Osteocyte (in vitro differentiated cells): Measurements from ENCODE around the gene TTC7B. TPM values are rescaled to one million over a fixed set of nuclear protein-coding genes. Genes with fewer than 3 reads are reported as not detected.

Experiments used
- DNase-seq: peaks from one replicate; pipeline ENCODE4 v3.0.0; 2021; ENCODE audit warnings: mixed read lengths; ENCODE audit not compliant: unreplicated experiment; ENCODE audit errors: extremely low spot score
- H3K27ac Mint-ChIP-seq: one replicate; pipeline ENCODE4 v1.8.0; 2021; ENCODE audit warnings: mild to moderate bottlenecking, mixed read lengths; ENCODE audit not compliant: unreplicated experiment
- H3K27me3 Mint-ChIP-seq: one replicate; pipeline ENCODE4 v1.8.0; 2021; ENCODE audit warnings: mixed read lengths; ENCODE audit not compliant: unreplicated experiment
- H3K36me3 Mint-ChIP-seq: one replicate; pipeline ENCODE4 v1.8.0; 2021; ENCODE audit warnings: mixed read lengths; ENCODE audit not compliant: unreplicated experiment
- H3K4me1 Mint-ChIP-seq: one replicate; pipeline ENCODE4 v1.8.0; 2021; ENCODE audit warnings: mixed read lengths; ENCODE audit not compliant: unreplicated experiment
- H3K4me3 Mint-ChIP-seq: one replicate; pipeline ENCODE4 v1.8.0; 2021; ENCODE audit warnings: mild to moderate bottlenecking, moderate library complexity, mixed read lengths; ENCODE audit not compliant: unreplicated experiment
- H3K9me3 Mint-ChIP-seq: one replicate; pipeline ENCODE4 v1.8.0; 2021; ENCODE audit warnings: mixed read lengths; ENCODE audit not compliant: unreplicated experiment
- CTCF ChIP-seq: fragments of 200-600 bp; sonication (generic); IDR thresholded peaks from 2 replicates; pipeline ENCODE4 v1.5.0; 2021; ENCODE audit warnings: antibody characterized with exemption, mild to moderate bottlenecking, moderate library complexity
- total RNA-seq: library from RNA; stranded (reverse); gene quantifications from 2 replicates; pipeline ENCODE4 v1.2.1, GENCODE V29; 2021

Gene TTC7B
- total RNA-seq, 1 donor from 2014 or later = 43.2 TPM

GRCh38 chr14:90651271-90651804 is 164.9 kb downstream of the TTC7B start:
- no peak for TF ChIP-seq CTCF
- no peak for DNase-seq
- H3K36me3 Mint-ChIP-seq = peaks cover 14% of the 10 kb centered on the region
- H3K4me1 Mint-ChIP-seq = peaks cover 38% of the 10 kb centered on the region
- H3K27ac Mint-ChIP-seq = no peak overlapping the region
- H3K9me3 Mint-ChIP-seq = no peaks in the 10 kb centered on the region
- H3K27me3 Mint-ChIP-seq = no peaks in the 10 kb centered on the region
- no peak overlapping the region for H3K4me3 Mint-ChIP-seq

GRCh38 chr14:90649557-90650135 is 166.6 kb downstream of the TTC7B start:
- TF ChIP-seq CTCF = no peak
- peaks cover 20% of the 10 kb centered on the region for H3K36me3 Mint-ChIP-seq

GRCh38 chr14:90649083-90649482 is 167.1 kb downstream of the TTC7B start:
- Mint-ChIP-seq H3K9me3 (no peaks in the 10 kb centered on the region), H3K36me3 (peaks cover 22% of the 10 kb centered on the region), H3K4me3 (no peak overlapping the region), H3K4me1 (peaks cover 41% of the 10 kb centered on the region), H3K27me3 (no peaks in the 10 kb centered on the region), H3K27ac (no peak overlapping the region)
- TF ChIP-seq CTCF = no peak
- no peak for DNase-seq

More at GRCh38 chr14:90649557-90650135, 166.6 kb downstream of the TTC7B start:
- Mint-ChIP-seq H3K27me3 (no peaks in the 10 kb centered on the region), H3K9me3 (no peaks in the 10 kb centered on the region), H3K27ac (no peak overlapping the region), H3K4me1 (peaks cover 40% of the 10 kb centered on the region), H3K4me3 (no peak overlapping the region)
- DNase-seq = no peak

- Mint-ChIP-seq H3K27me3 (no peaks in the 10 kb centered on the region), H3K4me3 (no peak overlapping the region), H3K27ac (no peak overlapping the region), H3K4me1 (peaks cover 39% of the 10 kb centered on the region), H3K9me3 (no peaks in the 10 kb centered on the region), H3K36me3 (peaks cover 22% of the 10 kb centered on the region)
- no peak for DNase-seq
- no peak for TF ChIP-seq CTCF
Observed at GRCh38 chr14:90648421-90648820, 167.8 kb downstream of the TTC7B start.

DNA sequence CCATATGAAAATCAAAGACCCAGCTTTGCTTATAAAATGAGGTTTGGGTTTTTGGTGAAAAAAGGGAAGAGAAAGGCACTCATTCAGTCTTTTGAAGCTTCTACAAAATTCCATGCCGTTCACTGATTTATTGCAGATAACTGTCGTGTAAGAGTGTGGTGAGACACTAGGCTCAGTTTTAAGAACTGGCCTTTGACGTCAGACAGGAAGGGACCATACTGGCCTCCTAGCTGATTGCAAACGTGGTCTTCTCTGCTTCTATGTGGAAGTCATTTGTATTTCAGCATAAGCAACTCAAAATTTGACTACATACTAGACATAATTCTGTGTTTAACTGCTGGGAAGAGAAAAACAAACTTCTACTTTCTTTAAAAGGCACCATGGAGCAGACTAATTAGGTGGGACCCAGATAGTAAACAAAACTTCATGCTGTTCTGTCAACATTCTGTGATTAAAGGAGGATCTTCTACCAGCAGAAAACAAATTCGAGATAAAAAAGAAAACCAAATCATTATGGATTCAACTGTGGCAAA is 168.7 kb downstream of the TTC7B start:
- Mint-ChIP-seq H3K27ac (no peak overlapping the region), H3K4me3 (no peak overlapping the region), H3K4me1 (peaks cover 44% of the 10 kb centered on the region), H3K27me3 (no peaks in the 10 kb centered on the region), H3K36me3 (peaks cover 16% of the 10 kb centered on the region), H3K9me3 (no peaks in the 10 kb centered on the region)
- DNase-seq = no peak
- TF ChIP-seq CTCF = no peak
